Parietal lobe (tissue), 1 donor: Measurements from ENCODE around the gene ZNF543. TPM values are rescaled to one million over a fixed set of nuclear protein-coding genes. Genes with fewer than 3 reads are reported as not detected.

Source experiments
- total RNA-seq: library from RNA; depleted of rRNA; stranded (reverse); fragments of >200 nt; gene quantifications from one replicate; pipeline ENCODE4 v1.2.3, GENCODE V29; 2014

The ZNF543 gene
- 43.2 TPM for total RNA-seq

GRCh38 chr19:57320180-57321084 is at the start of gene ZNF543:
TSS of gene ZNF543 (plus strand) at chr19:57320472. CDS start at chr19:57320854, 382 bp downstream.

GRCh38 chr19:57280165-57280961 is 39.9 kb upstream of the ZNF543 start, which contains the start of gene ZNF460:
TSS of gene ZNF460 (plus strand) at chr19:57280485. CDS start at chr19:57280807, 322 bp downstream.

GRCh38 chr19:57350877-57351805 is 30.9 kb downstream of the ZNF543 start, which contains the start of gene ZNF304:
TSS of gene ZNF304 (plus strand) at chr19:57351271. CDS start at chr19:57351665, 394 bp downstream.

GRCh38 chr19:57362997-57363687 is 42.9 kb downstream of the ZNF543 start, which contains the start of the genes TRAPPC2B and ZNF547:
TSS of gene TRAPPC2B (plus strand) at chr19:57363551. CDS start at chr19:57364834, 1,283 bp downstream.
TSS of gene ZNF547 (plus strand) at chr19:57363551. CDS start at chr19:57368556, 5,005 bp downstream.

Other genes starting within 250 kb of the ZNF543 start
- not detected for gene USP29, start 200.5 kb upstream of the ZNF543 start, total RNA-seq
- not detected for gene ZIM3, start 175.3 kb upstream of the ZNF543 start, total RNA-seq
- not detected for gene DUXA, start 153.0 kb upstream of the ZNF543 start, total RNA-seq
- gene ZNF264, start 129.0 kb upstream of the ZNF543 start, total RNA-seq, result 48.2 TPM
- not detected for gene AURKC, start 89.4 kb upstream of the ZNF543 start, total RNA-seq
- 44.4 TPM for gene ZNF805, start 79.8 kb upstream of the ZNF543 start, total RNA-seq
- gene ZNF460, start 40.0 kb upstream of the ZNF543 start, total RNA-seq, result 290 TPM
- gene ZNF304, start 30.8 kb downstream of the ZNF543 start, total RNA-seq, result 22.8 TPM
- gene TRAPPC2B, start 43.1 kb downstream of the ZNF543 start, total RNA-seq, result 24.1 TPM
- 16.0 TPM for gene ZNF547, start 43.1 kb downstream of the ZNF543 start, total RNA-seq
- 68.2 TPM for gene ZNF548, start 69.4 kb downstream of the ZNF543 start, total RNA-seq
- gene ZNF17, start 90.7 kb downstream of the ZNF543 start, total RNA-seq, result 57.9 TPM
- 49.8 TPM for gene ZNF749, start 114.9 kb downstream of the ZNF543 start, total RNA-seq
- gene VN1R1, start 136.7 kb downstream of the ZNF543 start, total RNA-seq, result 11.0 TPM
- gene ZNF772, start 157.1 kb downstream of the ZNF543 start, total RNA-seq, result 77.3 TPM
- gene ZNF419, start 167.3 kb downstream of the ZNF543 start, total RNA-seq, result 29.7 TPM
- 35.4 TPM for gene ZNF773, start 179.5 kb downstream of the ZNF543 start, total RNA-seq
- gene ZNF549, start 206.9 kb downstream of the ZNF543 start, total RNA-seq, result 41.9 TPM
- 21.3 TPM for gene ZNF550, start 239.4 kb downstream of the ZNF543 start, total RNA-seq